ENCODE data around the gene ITGB2. TPM values are rescaled to one million over a fixed set of nuclear protein-coding genes. Genes with fewer than 3 reads are reported as not detected.

The ITGB2 gene
- total RNA-seq, 2 experiments from 2014 or later: 439 to 500 TPM

DNA sequence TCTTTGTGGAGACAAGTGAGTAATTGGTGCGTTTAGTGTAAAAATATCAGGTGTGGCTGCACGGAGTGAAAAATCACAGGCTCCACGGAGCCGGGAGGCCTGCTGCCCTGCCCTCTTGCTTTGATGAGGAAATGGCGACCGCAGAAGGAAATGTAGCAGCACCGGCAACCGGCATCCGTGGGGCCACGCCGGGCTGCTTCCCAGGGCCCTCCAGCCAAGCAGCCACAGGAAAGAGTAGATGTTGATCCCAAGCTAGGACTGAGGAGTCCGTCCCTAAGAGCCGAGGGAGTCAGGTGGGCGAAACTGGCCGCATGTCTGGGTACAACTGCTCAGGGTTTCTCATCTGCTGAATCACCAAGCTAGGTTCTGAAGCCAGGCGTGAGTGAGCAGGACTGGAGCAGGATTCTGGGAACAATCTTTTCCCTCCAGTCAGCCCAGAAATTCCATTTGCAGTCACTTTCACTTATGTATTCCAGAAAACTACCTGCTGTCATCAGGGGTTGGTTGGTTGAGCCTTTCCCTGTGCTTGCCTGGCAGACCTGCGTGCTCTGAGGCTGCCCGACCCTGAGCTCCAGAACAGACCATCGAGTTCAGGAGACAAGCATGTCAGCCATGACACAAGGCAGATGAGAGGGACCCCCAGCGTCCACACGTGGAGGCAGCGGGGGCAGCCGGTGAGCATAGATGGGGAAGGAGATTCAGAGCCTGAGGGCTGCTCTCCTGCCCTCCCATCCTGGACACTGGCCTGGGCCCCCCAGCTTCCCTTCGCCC lies 5.8 kb upstream of the ITGB2 start:
- Mint-ChIP-seq H3K36me3 (ENCODE audit: low read depth) (peaks cover 15% of the 10 kb centered on the region), H3K27ac (peak overlapping the region; percentile 97), H3K4me1 (peaks cover 91% of the 10 kb centered on the region), H3K9me3 (peaks cover 5% of the 10 kb centered on the region), H3K27me3 (no peaks in the 10 kb centered on the region), H3K4me3 (peak overlapping the region; percentile 88)
- DNase-seq: peak; percentile 64
- ChIA-PET POLR2A (interaction anchor here (0.7 kb wide), 1 partner anchor 22 kb away, joined by 6 read pairs; no protein-coding TSS in a partner anchor), CTCF (interaction anchor here (1.0 to 1.8 kb wide), 6 partner anchors 9 to 210 kb away, joined by 3 to 7 read pairs (median 4); no protein-coding TSS in a partner anchor)

DNA sequence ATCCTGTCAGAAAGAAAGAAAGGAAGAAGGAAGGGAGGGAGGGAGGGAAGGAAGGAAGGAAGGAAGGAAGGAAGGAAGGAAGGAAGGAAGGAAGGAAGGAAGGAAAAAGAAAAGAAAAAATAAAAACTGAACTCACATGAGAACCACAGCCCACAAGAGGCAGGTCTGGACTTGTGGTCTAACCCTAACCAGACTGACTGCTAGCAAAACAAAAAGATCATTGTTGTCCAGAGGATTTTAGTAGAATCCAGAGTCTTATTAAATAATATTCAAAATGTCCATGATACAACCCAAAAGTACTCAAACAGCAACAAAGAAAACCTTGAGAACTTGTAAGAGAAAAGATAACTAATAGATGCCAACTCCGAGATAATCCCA lies 4.7 kb upstream of the ITGB2 start:
- no peaks in the 10 kb centered on the region for H3K27me3 Mint-ChIP-seq
- peaks cover 5% of the 10 kb centered on the region for H3K9me3 Mint-ChIP-seq
- CTCF ChIA-PET: interaction anchor here (1.7 kb wide), 1 partner anchor 11 kb away, joined by 7 read pairs; no protein-coding TSS in a partner anchor
- H3K4me1 Mint-ChIP-seq: peaks cover 89% of the 10 kb centered on the region
- DNase-seq: peak; percentile 47
- H3K4me3 Mint-ChIP-seq: peak overlapping the region; percentile 18
- H3K27ac Mint-ChIP-seq: peak overlapping the region; percentile 89
- POLR2A ChIA-PET: interaction anchor here (0.6 kb wide), 1 partner anchor 625 kb away, joined by 3 read pairs; no protein-coding TSS in a partner anchor
- peaks cover 21% of the 10 kb centered on the region for H3K36me3 Mint-ChIP-seq (ENCODE audit: low read depth)

DNA sequence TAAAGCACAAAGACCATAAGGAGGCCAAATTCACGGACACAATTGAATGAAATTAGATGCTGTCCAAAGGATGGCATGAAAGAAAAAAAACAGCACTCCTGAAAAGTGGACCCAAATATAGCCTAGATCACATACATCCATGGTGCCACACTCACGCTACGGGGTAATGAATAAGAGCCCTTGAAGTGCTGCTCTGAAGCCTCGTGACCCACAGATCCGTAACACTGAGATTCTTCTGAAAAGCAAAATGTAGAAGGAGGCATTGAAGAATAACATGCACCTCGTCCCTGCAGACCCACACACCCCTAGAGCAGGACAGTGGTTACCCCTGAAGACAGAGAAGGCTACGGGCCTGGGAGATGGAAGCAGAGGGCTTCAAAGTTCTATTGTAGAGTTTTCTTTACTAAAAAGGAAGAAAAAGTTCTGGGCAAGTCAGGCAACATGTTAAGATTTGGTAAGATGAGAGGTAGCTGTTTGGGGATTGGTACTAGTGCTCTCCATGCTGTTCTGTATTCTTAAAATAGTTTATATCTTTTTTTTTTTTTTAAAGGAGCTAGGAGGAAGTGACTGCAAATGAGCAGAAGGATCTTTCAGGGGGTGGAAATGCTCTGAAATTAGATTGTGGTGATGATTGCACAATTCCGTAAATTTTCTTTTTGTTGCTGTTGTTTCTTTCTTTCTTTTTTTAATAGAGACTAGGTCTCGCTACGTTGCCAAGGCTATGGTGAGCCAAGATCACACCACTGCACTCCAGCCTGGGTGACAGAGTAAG lies 4.1 kb upstream of the ITGB2 start:
- Mint-ChIP-seq H3K4me3 (peak overlapping the region; percentile 18), H3K9me3 (peaks cover 5% of the 10 kb centered on the region)
- DNase-seq: peak; percentile 16

DNA sequence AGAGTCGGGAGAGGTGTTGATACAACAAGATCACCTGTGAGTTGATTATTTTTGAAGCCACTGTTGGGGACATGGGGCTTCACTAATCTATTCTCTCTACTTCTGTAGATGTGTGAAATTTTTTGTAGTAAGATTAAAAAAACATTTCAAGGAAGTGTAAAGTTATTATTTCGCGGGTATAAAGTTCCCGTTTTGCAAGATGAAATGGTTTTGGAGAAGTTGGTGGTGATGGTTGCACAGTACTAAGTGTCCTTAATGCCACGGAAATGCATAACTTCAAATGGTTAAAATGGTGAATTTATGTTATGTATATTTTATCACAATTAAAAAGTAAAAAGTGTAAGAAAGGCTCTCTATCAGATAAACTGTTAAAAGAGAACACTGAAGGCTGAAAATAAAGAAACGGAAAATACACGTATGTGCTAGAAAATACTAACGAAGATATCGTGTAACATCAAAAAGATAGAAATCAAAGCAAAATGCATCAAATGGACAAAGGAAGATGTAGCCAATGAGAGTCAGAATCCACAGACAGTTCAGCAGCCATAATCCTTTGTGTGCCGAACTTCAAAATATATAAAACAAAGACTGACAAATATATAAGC lies 2.9 kb upstream of the ITGB2 start:
- Mint-ChIP-seq H3K4me1 (peaks cover 76% of the 10 kb centered on the region), H3K9me3 (peaks cover 5% of the 10 kb centered on the region), H3K27ac (peak overlapping the region; percentile 70), H3K4me3 (peak overlapping the region; percentile 6), H3K27me3 (no peaks in the 10 kb centered on the region), H3K36me3 (ENCODE audit: low read depth) (peaks cover 24% of the 10 kb centered on the region)
- DNase-seq: no peak
- POLR2A ChIA-PET: no interaction called here
- CTCF ChIA-PET: no interaction called here

More for the DNA sequence above, 4.1 kb upstream of the ITGB2 start:
- H3K36me3 Mint-ChIP-seq (ENCODE audit: low read depth): peaks cover 25% of the 10 kb centered on the region
- H3K27me3 Mint-ChIP-seq: no peaks in the 10 kb centered on the region
- ChIA-PET CTCF (no interaction called here), POLR2A (no interaction called here)
- H3K4me1 Mint-ChIP-seq: peaks cover 84% of the 10 kb centered on the region
- H3K27ac Mint-ChIP-seq: peak overlapping the region; percentile 89

DNA sequence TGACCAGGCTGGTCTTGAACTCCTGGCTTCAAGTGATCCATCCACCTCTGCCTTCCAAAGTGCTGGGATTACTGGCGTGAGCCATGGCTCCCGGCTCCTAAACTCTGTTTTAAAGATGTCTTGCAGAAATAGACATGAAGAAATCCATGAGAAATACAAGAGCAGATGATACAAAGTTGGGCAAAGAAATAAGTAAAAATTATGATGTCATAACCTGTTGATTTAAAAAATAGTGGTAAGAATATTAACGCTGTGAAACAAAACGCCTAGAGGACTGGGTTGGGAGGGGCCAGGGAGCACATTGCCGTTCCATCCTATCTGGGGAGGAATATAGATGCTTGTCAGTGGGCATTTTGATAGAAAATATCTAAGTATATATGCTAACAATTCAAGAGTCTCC lies 1.2 kb upstream of the ITGB2 start:
- Mint-ChIP-seq H3K36me3 (ENCODE audit: low read depth) (peaks cover 37% of the 10 kb centered on the region), H3K4me1 (peaks cover 77% of the 10 kb centered on the region), H3K27ac (peak overlapping the region; percentile 82), H3K9me3 (peaks cover 5% of the 10 kb centered on the region), H3K27me3 (no peaks in the 10 kb centered on the region), H3K4me3 (peak overlapping the region; percentile 99)
- ChIA-PET CTCF (interaction anchor here (0.7 to 1.9 kb wide), 3 partner anchors 11 to 57 kb away, joined by 3 to 5 read pairs (median 4); no protein-coding TSS in a partner anchor), POLR2A (no interaction called here)
- no peak for DNase-seq

DNA sequence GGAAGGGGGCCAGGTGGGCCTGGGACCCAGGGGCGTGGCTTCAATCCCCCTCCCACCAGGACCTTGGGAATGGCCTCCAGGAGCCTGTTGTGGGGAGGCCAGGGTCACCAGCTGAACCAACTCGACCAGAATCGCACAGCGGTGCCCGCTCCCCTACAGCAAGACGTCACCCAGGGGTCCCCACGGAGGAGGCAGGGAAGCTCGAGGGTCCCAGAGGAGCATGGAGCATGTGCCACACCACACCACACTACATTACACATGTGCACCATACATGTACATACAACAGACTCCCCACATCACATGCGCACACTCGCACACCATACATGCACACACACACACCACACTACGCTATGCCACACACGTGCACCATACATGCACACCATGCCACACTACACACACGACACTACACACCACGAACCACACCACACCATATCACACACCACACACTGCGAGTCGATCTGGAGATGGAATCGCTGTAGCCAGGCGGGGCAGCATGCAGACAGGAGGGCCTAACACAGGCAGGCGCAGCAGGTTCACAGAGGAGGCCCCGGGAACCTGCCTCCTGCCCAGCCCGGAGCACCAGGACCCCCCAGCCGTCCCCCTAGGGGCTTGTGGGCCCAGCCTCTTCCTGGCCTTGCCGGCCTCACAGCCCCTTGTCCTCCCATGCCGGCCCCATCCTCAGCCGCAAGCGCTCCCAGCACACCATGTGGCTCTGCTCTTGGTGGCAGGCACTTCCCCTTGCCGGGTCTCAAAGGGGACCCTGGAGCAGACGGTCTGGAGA lies 596 bp downstream of the ITGB2 start:
- H3K27me3 Mint-ChIP-seq: no peaks in the 10 kb centered on the region
- peak; percentile 34 for DNase-seq
- POLR2A ChIA-PET: interaction anchor here (1.7 kb wide), 1 partner anchor 11 kb away, joined by 4 read pairs; no protein-coding TSS in a partner anchor
- peak overlapping the region; percentile 99 for H3K4me3 Mint-ChIP-seq
- H3K36me3 Mint-ChIP-seq (ENCODE audit: low read depth): peaks cover 48% of the 10 kb centered on the region
- peaks cover 5% of the 10 kb centered on the region for H3K9me3 Mint-ChIP-seq
- peak overlapping the region; percentile 93 for H3K27ac Mint-ChIP-seq
- CTCF ChIA-PET: interaction anchor here (0.7 to 1.9 kb wide), 9 partner anchors 8 to 32 kb away, joined by 3 to 5 read pairs (median 4); no protein-coding TSS in a partner anchor
- H3K4me1 Mint-ChIP-seq: peaks cover 80% of the 10 kb centered on the region

DNA sequence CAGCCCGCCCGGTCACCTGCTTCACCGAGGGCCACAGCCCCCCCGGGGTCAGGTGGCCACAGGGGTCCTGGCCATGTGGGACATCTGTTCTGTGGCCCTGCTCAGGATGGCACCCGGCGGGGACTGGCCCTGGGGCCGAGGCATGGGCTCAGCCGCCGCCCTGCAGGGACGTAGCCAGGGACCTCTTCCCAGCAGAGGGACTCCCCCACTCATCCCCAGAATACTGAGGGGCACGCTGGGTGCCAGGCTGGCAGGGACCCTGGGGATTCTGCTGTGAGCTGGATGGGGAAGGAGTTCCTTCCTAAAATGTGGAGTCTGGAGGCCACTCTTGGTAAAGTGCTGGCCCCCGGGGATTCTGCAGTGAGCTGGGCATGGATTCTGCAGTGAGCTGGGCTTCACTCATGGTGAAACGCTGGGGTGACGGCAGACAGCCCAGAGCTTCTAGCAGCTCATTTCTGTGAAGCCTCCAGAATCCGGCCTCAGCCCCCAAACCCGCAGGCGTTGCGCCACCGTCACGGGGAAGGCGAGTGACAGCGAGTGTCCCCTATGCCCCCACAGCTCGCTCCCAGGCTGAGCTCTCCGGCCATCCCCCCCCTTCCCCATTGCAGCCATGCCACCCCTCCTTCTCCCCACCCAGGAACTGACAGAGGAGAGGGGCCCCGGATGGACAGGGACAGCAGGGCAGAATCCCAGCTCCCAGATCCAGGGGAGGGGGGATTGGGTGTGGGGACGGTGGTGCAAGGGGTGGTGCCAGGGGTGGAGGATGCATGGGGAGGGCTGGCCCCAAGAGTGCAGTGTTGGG lies 1.4 kb downstream of the ITGB2 start:
- POLR2A ChIA-PET: interaction anchor here (0.6 to 1.7 kb wide), 2 partner anchors 12 to 45 kb away, joined by 4 to 6 read pairs; no protein-coding TSS in a partner anchor
- Mint-ChIP-seq H3K27ac (peak overlapping the region; percentile 72), H3K4me3 (peak overlapping the region; percentile 99), H3K9me3 (peaks cover 5% of the 10 kb centered on the region), H3K27me3 (no peaks in the 10 kb centered on the region), H3K36me3 (ENCODE audit: low read depth) (peaks cover 51% of the 10 kb centered on the region), H3K4me1 (peaks cover 79% of the 10 kb centered on the region)
- DNase-seq: no peak
- CTCF ChIA-PET: interaction anchor here (0.7 to 1.7 kb wide), 7 partner anchors 8 to 409 kb away, joined by 3 to 5 read pairs (median 3); partner anchors contain the start of gene UBE2G2

DNA sequence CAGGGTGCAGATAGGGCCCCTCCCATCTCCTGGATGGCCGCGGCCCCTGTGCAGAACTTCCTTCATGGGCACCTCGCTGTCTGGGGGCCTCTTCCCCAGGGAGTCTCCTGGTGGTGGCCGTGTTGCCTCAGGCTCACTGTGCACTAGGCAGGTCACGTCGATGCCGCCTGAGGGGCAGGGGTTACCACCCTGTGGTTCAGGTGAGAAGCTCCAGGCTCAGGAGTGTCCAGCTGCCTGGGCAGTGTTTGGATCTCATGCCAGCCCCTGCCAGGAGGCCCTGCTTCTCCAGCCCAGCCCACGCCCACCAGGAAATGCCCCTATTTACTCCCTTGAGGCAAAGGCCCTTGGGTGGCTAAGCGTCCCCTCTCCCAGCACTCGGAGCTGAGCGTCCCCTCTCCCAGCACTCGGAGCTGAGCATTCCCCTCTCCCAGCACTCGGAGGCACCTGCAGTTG lies 2.1 kb downstream of the ITGB2 start:
- no peak for DNase-seq
- CTCF ChIA-PET: interaction anchor here (1.0 to 1.7 kb wide), 6 partner anchors 8 to 408 kb away, joined by 3 to 5 read pairs (median 4); partner anchors contain the start of gene UBE2G2
- Mint-ChIP-seq H3K36me3 (ENCODE audit: low read depth) (peaks cover 47% of the 10 kb centered on the region), H3K27ac (peak overlapping the region; percentile 72), H3K4me3 (peak overlapping the region; percentile 99), H3K4me1 (peaks cover 76% of the 10 kb centered on the region), H3K27me3 (no peaks in the 10 kb centered on the region), H3K9me3 (peaks cover under 1% of the 10 kb centered on the region)
- POLR2A ChIA-PET: no interaction called here

DNA sequence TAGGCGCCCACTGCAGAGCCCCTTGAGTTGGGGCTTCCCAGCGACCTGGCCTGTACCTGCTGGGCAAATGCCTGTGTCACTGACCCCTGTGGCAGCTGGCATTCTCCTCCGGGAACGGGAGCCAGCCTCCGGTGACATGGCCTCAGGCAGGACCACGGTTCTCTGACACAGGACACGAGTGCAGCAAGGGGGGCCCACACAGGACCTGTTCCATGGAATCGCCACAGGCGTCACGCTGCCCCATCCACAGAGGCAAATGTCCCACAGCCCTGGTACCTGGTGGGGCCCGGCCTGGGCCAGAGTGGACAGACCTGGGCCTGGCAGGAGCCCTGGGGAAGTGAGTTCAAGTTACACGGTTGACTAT lies 2.6 kb downstream of the ITGB2 start:
- Mint-ChIP-seq H3K27me3 (no peaks in the 10 kb centered on the region), H3K4me3 (peak overlapping the region; percentile 99), H3K4me1 (peaks cover 74% of the 10 kb centered on the region), H3K36me3 (ENCODE audit: low read depth) (peaks cover 46% of the 10 kb centered on the region), H3K27ac (peak overlapping the region; percentile 72), H3K9me3 (no peaks in the 10 kb centered on the region)
- ChIA-PET CTCF (interaction anchor here (1.0 to 1.8 kb wide), 5 partner anchors 11 to 408 kb away, joined by 3 to 6 read pairs (median 3); no protein-coding TSS in a partner anchor), POLR2A (no interaction called here)
- DNase-seq: no peak

DNA sequence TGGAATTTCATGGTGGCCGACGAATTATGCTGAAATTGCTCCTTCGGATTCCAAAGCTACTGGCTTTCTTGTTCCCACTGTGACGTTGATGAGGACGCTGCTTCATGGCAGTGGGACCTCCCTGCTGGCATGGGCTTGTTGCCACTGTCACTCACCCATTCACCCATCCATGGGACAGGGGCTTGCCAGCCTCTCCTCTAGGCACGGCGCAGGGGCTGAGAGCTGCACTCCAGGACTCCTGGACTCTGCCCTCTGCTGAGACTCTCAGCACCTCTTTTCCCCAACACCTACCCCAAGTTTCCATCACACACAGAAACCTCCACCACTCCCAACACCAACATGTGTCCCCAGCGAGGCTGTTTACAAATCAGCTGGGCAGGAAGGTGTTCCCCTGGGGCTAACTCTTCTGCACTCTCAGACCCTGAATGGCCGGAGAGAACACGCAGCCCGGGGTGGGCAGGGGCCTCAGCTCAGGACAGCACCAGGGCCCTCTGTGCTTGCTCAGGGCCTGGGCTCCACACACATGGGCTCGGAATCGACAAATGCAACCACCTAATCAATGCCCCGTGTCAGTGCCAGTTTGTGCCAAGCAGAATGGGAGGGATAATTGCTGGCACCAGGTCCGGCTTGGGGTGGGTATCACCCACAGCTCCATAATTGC lies 3.1 kb downstream of the ITGB2 start:
- Mint-ChIP-seq H3K27ac (peak overlapping the region; percentile 85), H3K27me3 (no peaks in the 10 kb centered on the region), H3K4me3 (peak overlapping the region; percentile 99), H3K9me3 (no peaks in the 10 kb centered on the region), H3K36me3 (ENCODE audit: low read depth) (peaks cover 44% of the 10 kb centered on the region), H3K4me1 (peaks cover 71% of the 10 kb centered on the region)
- ChIA-PET POLR2A (interaction anchor here (0.7 kb wide), 1 partner anchor 10 kb away, joined by 3 read pairs; no protein-coding TSS in a partner anchor), CTCF (interaction anchor here (1.1 to 1.8 kb wide), 4 partner anchors 9 to 16 kb away, joined by 3 to 6 read pairs (median 5); no protein-coding TSS in a partner anchor)
- no peak for DNase-seq
